ENCODE data around the gene CDKN2B-AS1.

Gene CDKN2B-AS1

GRCh38 chr9:21966140-21966851, 28.3 kb upstream of the CDKN2B-AS1 start:
- no peak for DNase-seq (ENCODE audit: low spot score)
- H3K27ac ChIP-seq: no peak overlapping the region
- ChIA-PET CTCF (interaction anchor here (0.5 kb wide), 1 partner anchor 183 kb away, joined by 3 read pairs; no protein-coding TSS in a partner anchor), POLR2A (ENCODE audit: low non-redundant PET) (no interaction called here)
- no peak for TF ChIP-seq CTCF (conservative IDR thresholded peaks at IDR 0.05; ENCODE audit: low read depth)

GRCh38 chr9:21967169-21967568, 27.4 kb upstream of the CDKN2B-AS1 start:
- no peak for DNase-seq (ENCODE audit: low spot score)
- H3K27ac ChIP-seq: no peak overlapping the region
- no peak for TF ChIP-seq CTCF (conservative IDR thresholded peaks at IDR 0.05; ENCODE audit: low read depth)
- CTCF ChIA-PET: no interaction called here
- POLR2A ChIA-PET (ENCODE audit: low non-redundant PET): no interaction called here

GRCh38 chr9:21967702-21968101, 26.9 kb upstream of the CDKN2B-AS1 start:
- no peak for DNase-seq (ENCODE audit: low spot score)
- ChIA-PET CTCF (interaction anchor here (0.6 kb wide), 1 partner anchor 15 kb away, joined by 3 read pairs; no protein-coding TSS in a partner anchor), POLR2A (ENCODE audit: low non-redundant PET) (no interaction called here)
- H3K27ac ChIP-seq: no peak overlapping the region
- TF ChIP-seq CTCF (conservative IDR thresholded peaks at IDR 0.05; ENCODE audit: low read depth): no peak

GRCh38 chr9:21968331-21969010, 26.1 kb upstream of the CDKN2B-AS1 start:
- no peak for DNase-seq (ENCODE audit: low spot score)
- H3K27ac ChIP-seq: peak overlapping the region; percentile 22
- TF ChIP-seq CTCF (conservative IDR thresholded peaks at IDR 0.05; ENCODE audit: low read depth): no peak
- ChIA-PET CTCF (interaction anchor here (0.6 to 1.5 kb wide), 2 partner anchors 14 to 40 kb away, joined by 3 read pairs; no protein-coding TSS in a partner anchor), POLR2A (ENCODE audit: low non-redundant PET) (no interaction called here)

GRCh38 chr9:21969011-21969940, 25.3 kb upstream of the CDKN2B-AS1 start:
- POLR2A ChIA-PET (ENCODE audit: low non-redundant PET): no interaction called here
- CTCF ChIA-PET: interaction anchor here (1.5 kb wide), 1 partner anchor 39 kb away, joined by 3 read pairs; no protein-coding TSS in a partner anchor
- TF ChIP-seq CTCF (conservative IDR thresholded peaks at IDR 0.05; ENCODE audit: low read depth): no peak
- no peak for DNase-seq (ENCODE audit: low spot score)
- H3K27ac ChIP-seq: no peak overlapping the region
